Panc1 (cell line): Measurements from ENCODE around the gene SH3BGRL2. TPM values are rescaled to one million over a fixed set of nuclear protein-coding genes. Genes with fewer than 3 reads are reported as not detected.
"Not testable (repeated sequence)": the region's sequence is repeated elsewhere in the genome, so short reads cannot be mapped to it uniquely, and the experiment has no call there.

Experiments
- ATAC-seq: fragments of 200-7000 bp; cut with Tn5 transposase; 2 replicates; pipeline ENCODE4 v1.9.1; 2020; ENCODE audit warnings: mild to moderate bottlenecking, moderate library complexity
- BruUV-seq: library from RNA; stranded (reverse); fragments of 400-500 nt; replicated peaks from 2 replicates; lab custom pipeline; 2021; lab: Mats Ljungman, UMichigan
- CTCF ChIA-PET: fragments of 300-600 bp; sonication (Branson Sonifier 250); formaldehyde crosslinking; loops from one replicate; lab custom pipeline; 2022; ENCODE audit warnings: antibody characterized with exemption; lab: Charles Lee
- POLR2A ChIA-PET: fragments of 300-600 bp; sonication (Branson Sonifier 250); formaldehyde crosslinking; loops from one replicate; lab custom pipeline; 2022; ENCODE audit warnings: antibody characterized with exemption; lab: Charles Lee
- DNase-seq: peaks from one replicate; pipeline ENCODE4 v3.0.0-alpha.2; 2010; ENCODE audit warnings: low read depth, low spot score
- H3K27ac ChIP-seq: 2 replicates; pipeline ENCODE4 v1.5.1; 2011; ENCODE audit warnings: mild to moderate bottlenecking, low read length, inconsistent platforms
- H3K27me3 ChIP-seq: fragments of 200-500 bp; sonication (Bioruptor generic); 2 replicates; pipeline ENCODE4 v1.6.0; 2014; ENCODE audit warnings: low read length, inconsistent platforms; ENCODE audit not compliant: control insufficient read depth, insufficient read depth
- H3K36me3 ChIP-seq: fragments of 200-500 bp; sonication (Bioruptor generic); 2 replicates; pipeline ENCODE4 v1.5.1; 2014; ENCODE audit warnings: inconsistent platforms, mild to moderate bottlenecking, low read length, moderate library complexity; ENCODE audit not compliant: control insufficient read depth, insufficient read depth
- H3K4me1 ChIP-seq: 2 replicates; pipeline ENCODE4 v1.5.1; 2011; ENCODE audit warnings: inconsistent platforms, mild to moderate bottlenecking, low read length, moderate library complexity; ENCODE audit not compliant: control insufficient read depth, insufficient read depth
- H3K4me3 ChIP-seq, 2 experiments: 2 replicates each; pipeline ENCODE4 v1.5.1; 2011 to 2012; ENCODE audit warnings: low read depth in 2 of 2, low read length in 2 of 2, mild to moderate bottlenecking in 2 of 2, inconsistent platforms in 1 of 2, moderate library complexity in 1 of 2
- H3K9me3 ChIP-seq: fragments of 200-500 bp; sonication (Bioruptor generic); 2 replicates; pipeline ENCODE4 v1.5.1; 2014; ENCODE audit warnings: low read depth, mild to moderate bottlenecking, inconsistent platforms, low read length, moderate library complexity; ENCODE audit not compliant: control insufficient read depth, insufficient read depth
- CTCF ChIP-seq: fragments of 450-650 bp; IDR thresholded peaks from 2 replicates; pipeline ENCODE4 v1.5.1; 2017; ENCODE audit warnings: mild to moderate bottlenecking
- POLR2AphosphoS5 ChIP-seq: IDR thresholded peaks from 2 replicates; pipeline ENCODE4 v1.6.1; 2012; ENCODE audit warnings: mild to moderate bottlenecking, low read depth, low read length, moderate library complexity
- REST ChIP-seq, 2 experiments: IDR thresholded peaks; 2 replicates each; pipeline ENCODE4 v1.6.1; 2011 to 2012; ENCODE audit warnings: low read depth in 2 of 2, control low read depth in 1 of 2, low read length in 1 of 2, mild to moderate bottlenecking in 1 of 2, moderate library complexity in 1 of 2; ENCODE audit not compliant: insufficient read depth in 1 of 2
- SIN3A ChIP-seq: IDR thresholded peaks from 2 replicates; pipeline ENCODE4 v1.6.1; 2012; ENCODE audit warnings: low read depth, mild to moderate bottlenecking, low read length, moderate library complexity, borderline replicate concordance; ENCODE audit not compliant: insufficient read depth
- TCF7L2 ChIP-seq: IDR thresholded peaks from 2 replicates; pipeline ENCODE4 v1.6.1; 2011; ENCODE audit warnings: mild to moderate bottlenecking, low read depth, low read length, inconsistent platforms
- in situ Hi-C: cut with HindIII; loops from 2 replicates; pipeline ENCODE4 v1.10.0; 2016; ENCODE audit warnings: low sequenced_read_pairs, low pct_unique_long_range_greater_than_20kb
- intact Hi-C: fragments of 100-400 bp; cut with micrococcal nuclease; formaldehyde crosslinking; loops from one replicate; pipeline ENCODE4 v1.10.0; 2022; ENCODE audit not compliant: unreplicated experiment
- total RNA-seq: library from RNA; stranded (reverse); gene quantifications from one replicate; pipeline ENCODE4 v1.2.1, GENCODE V29; 2021; ENCODE audit not compliant: unreplicated experiment

SH3BGRL2 gene
- total RNA-seq, 1 experiment from 2014 or later, result 8.5 TPM

- no peak for TF ChIP-seq REST (IDR thresholded peaks at IDR 0.05; ENCODE audit: insufficient read depth in 1 of 2, low read depth in 2 of 2, low read length in 1 of 2)
- TF ChIP-seq POLR2AphosphoS5, result peak; percentile 33; the same call in 1 of the 2 replicates
- no peak for TF ChIP-seq SIN3A
- 0 out of 2 replicates have a peak, but pooled peaks have one; percentile 9 for TF ChIP-seq CTCF
- peak; percentile 86; the same call in 1 of the 2 replicates for TF ChIP-seq TCF7L2
- Histone ChIP-seq H3K27ac (peak overlapping the region; percentile 93), H3K9me3 (no peaks in the 10 kb centered on the region), H3K36me3 (no peaks in the 10 kb centered on the region), H3K4me1 (peaks cover 20% of the 10 kb centered on the region), H3K4me3 (peak overlapping the region; percentile 38 to 51), H3K27me3 (no peaks in the 10 kb centered on the region)
- in situ Hi-C loops, result no loop called here
- ChIA-PET POLR2A (no interaction called here), CTCF (no interaction called here)
- no TSS peak for BruUV-seq
- intact Hi-C loops, result no loop called here
- DNase-seq (no peak), ATAC-seq (peak; percentile 92)
Observed at GRCh38 chr6:79737172-79737571, 106.0 kb downstream of the SH3BGRL2 start.

- ChIA-PET CTCF (no interaction called here), POLR2A (no interaction called here)
- Histone ChIP-seq H3K9me3 (no peaks in the 10 kb centered on the region), H3K27ac (no peak overlapping the region), H3K27me3 (no peaks in the 10 kb centered on the region), H3K36me3 (no peaks in the 10 kb centered on the region), H3K4me3 (no peak overlapping the region), H3K4me1 (peaks cover 1% of the 10 kb centered on the region; the same call in 1 of the 2 replicates)
- DNase-seq (no peak), ATAC-seq (no peak)
- no TSS peak for BruUV-seq
- TF ChIP-seq REST (IDR thresholded peaks at IDR 0.05; ENCODE audit: insufficient read depth in 1 of 2, low read depth in 2 of 2, low read length in 1 of 2), result no peak
- no peak for TF ChIP-seq SIN3A
- TF ChIP-seq CTCF, result no peak
- no peak for TF ChIP-seq POLR2AphosphoS5
- no peak for TF ChIP-seq TCF7L2
- in situ Hi-C loops, result no loop called here
- intact Hi-C loops, result no loop called here
Observed at GRCh38 chr6:79742030-79742429, 110.9 kb downstream of the SH3BGRL2 start.

GRCh38 chr6:79745282-79745681, 114.2 kb downstream of the SH3BGRL2 start:
- ATAC-seq, H3K27me3 ChIP-seq, CTCF ChIA-PET, BruUV-seq, H3K4me1 ChIP-seq, H3K9me3 ChIP-seq, DNase-seq, H3K36me3 ChIP-seq, intact Hi-C loops, H3K27ac ChIP-seq, H3K4me3 ChIP-seq, in situ Hi-C loops: not testable (repeated sequence)
- POLR2A ChIA-PET, result interaction anchor here (0.6 kb wide), 1 partner anchor 98 kb away, joined by 5 read pairs; no protein-coding TSS in a partner anchor
